H9 (cell line): ENCODE results near the gene LEF1. TPM values are rescaled to one million over a fixed set of nuclear protein-coding genes. Genes with fewer than 3 reads are reported as not detected.

Experiments
- DNase-seq: peaks from one replicate; pipeline ENCODE4 v3.0.0-alpha.2; 2017
- H2AFZ ChIP-seq: one replicate; pipeline ENCODE4 v1.6.1; 2013; ENCODE audit warnings: mild to moderate bottlenecking, low read length, control low read depth, moderate library complexity
- H2AK5ac ChIP-seq: 2 replicates; pipeline ENCODE4 v1.6.1; 2013; ENCODE audit warnings: low read length, control low read depth, mixed read lengths; ENCODE audit not compliant: insufficient read length
- H2BK120ac ChIP-seq: one replicate; pipeline ENCODE4 v1.6.1; 2013; ENCODE audit warnings: low read depth, mild to moderate bottlenecking, low read length, control low read depth, inconsistent platforms; ENCODE audit not compliant: poor library complexity, severe bottlenecking
- H2BK12ac ChIP-seq: 2 replicates; pipeline ENCODE4 v1.6.1; 2013; ENCODE audit warnings: low read length, control low read depth, mixed read lengths, low read depth; ENCODE audit not compliant: insufficient read length
- H2BK15ac ChIP-seq: 2 replicates; pipeline ENCODE4 v1.6.1; 2013; ENCODE audit warnings: low read depth, low read length, control low read depth
- H2BK20ac ChIP-seq: one replicate; pipeline ENCODE4 v1.6.1; 2013; ENCODE audit warnings: low read depth, mild to moderate bottlenecking, low read length, control low read depth, inconsistent platforms; ENCODE audit not compliant: poor library complexity, severe bottlenecking
- H2BK5ac ChIP-seq: 2 replicates; pipeline ENCODE4 v1.6.1; 2013; ENCODE audit warnings: low read length, control low read depth, mixed read lengths; ENCODE audit not compliant: insufficient read length
- H3K14ac ChIP-seq: 2 replicates; pipeline ENCODE4 v1.6.1; 2013; ENCODE audit warnings: low read length, control low read depth; ENCODE audit not compliant: insufficient read depth
- H3K18ac ChIP-seq: 2 replicates; pipeline ENCODE4 v1.6.1; 2013; ENCODE audit warnings: low read depth, mild to moderate bottlenecking, mixed read lengths, low read length, control low read depth; ENCODE audit not compliant: insufficient read length
- H3K23ac ChIP-seq: 2 replicates; pipeline ENCODE4 v1.6.1; 2013; ENCODE audit warnings: low read length, control low read depth, mixed read lengths, low read depth; ENCODE audit not compliant: insufficient read length
- H3K23me2 ChIP-seq: 2 replicates; pipeline ENCODE4 v1.6.1; 2013; ENCODE audit warnings: low read depth, mild to moderate bottlenecking, mixed read lengths, low read length, control low read depth; ENCODE audit not compliant: insufficient read length, poor library complexity, severe bottlenecking
- H3K27ac ChIP-seq: 2 replicates; pipeline ENCODE4 v1.5.1; 2013; ENCODE audit warnings: low read length, control low read depth, mixed read lengths, low read depth; ENCODE audit not compliant: insufficient read length
- H3K27me3 ChIP-seq: 2 replicates; pipeline ENCODE4 v1.6.1; 2013; ENCODE audit warnings: low read length, control low read depth, inconsistent platforms; ENCODE audit not compliant: insufficient read depth
- H3K4ac ChIP-seq: 2 replicates; pipeline ENCODE4 v1.6.1; 2013; ENCODE audit warnings: low read depth, mild to moderate bottlenecking, control low read depth, inconsistent platforms, low read length, moderate library complexity
- H3K4me1 ChIP-seq: 2 replicates; pipeline ENCODE4 v1.6.1; 2013; ENCODE audit warnings: low read length, control low read depth, inconsistent platforms; ENCODE audit not compliant: insufficient read depth
- H3K4me2 ChIP-seq: 2 replicates; pipeline ENCODE4 v1.6.1; 2013; ENCODE audit warnings: low read length, control low read depth, mixed read lengths; ENCODE audit not compliant: insufficient read length, insufficient read depth
- H3K56ac ChIP-seq: 2 replicates; pipeline ENCODE4 v1.6.1; 2013; ENCODE audit warnings: low read depth, mild to moderate bottlenecking, mixed read lengths, low read length, control low read depth; ENCODE audit not compliant: insufficient read length
- H3K79me1 ChIP-seq: 2 replicates; pipeline ENCODE4 v1.6.1; 2013; ENCODE audit warnings: low read depth, mild to moderate bottlenecking, moderate library complexity, low read length, control low read depth, inconsistent platforms; ENCODE audit not compliant: insufficient read depth, poor library complexity, severe bottlenecking
- H3K79me2 ChIP-seq: 2 replicates; pipeline ENCODE4 v1.6.1; 2013; ENCODE audit warnings: low read length, control low read depth, inconsistent platforms; ENCODE audit not compliant: insufficient read depth
- H3K9ac ChIP-seq: 2 replicates; pipeline ENCODE4 v1.6.1; 2013; ENCODE audit warnings: low read length, control low read depth, mixed read lengths; ENCODE audit not compliant: insufficient read length; ENCODE audit errors: extremely low read depth
- H3K9me3 ChIP-seq: one replicate; pipeline ENCODE4 v1.6.1; 2013; ENCODE audit warnings: low read depth, low read length, inconsistent platforms; ENCODE audit not compliant: control insufficient read depth
- H3T11ph ChIP-seq: one replicate; pipeline ENCODE4 v1.6.1; 2013; ENCODE audit warnings: mild to moderate bottlenecking, low read length, control low read depth, inconsistent platforms
- H4K20me1 ChIP-seq: one replicate; pipeline ENCODE4 v1.6.1; 2013; ENCODE audit not compliant: control insufficient read depth, insufficient read length, insufficient read depth
- H4K5ac ChIP-seq: 2 replicates; pipeline ENCODE4 v1.6.1; 2013; ENCODE audit warnings: low read depth, mild to moderate bottlenecking, mixed read lengths, low read length, control low read depth; ENCODE audit not compliant: insufficient read length
- H4K8ac ChIP-seq: replicated peaks from 2 replicates; pipeline ENCODE4 v1.6.1; 2013; ENCODE audit warnings: low read length, control low read depth, mixed read lengths, low read depth; ENCODE audit not compliant: insufficient read length
- H4K91ac ChIP-seq: 2 replicates; pipeline ENCODE4 v1.6.1; 2013; ENCODE audit warnings: low read depth, mild to moderate bottlenecking, moderate library complexity, mixed read lengths, low read length, control low read depth; ENCODE audit not compliant: insufficient read length
- H3K27ac Mint-ChIP-seq, 3 experiments: 2 replicates in 2 of 3; 3 replicates in 1 of 3; pipeline ENCODE4 v1.8.0; 2020 to 2021; ENCODE audit warnings: mixed read lengths in 3 of 3, mild to moderate bottlenecking in 1 of 3, moderate library complexity in 1 of 3
- H3K27me3 Mint-ChIP-seq: 2 replicates; pipeline ENCODE4 v1.8.0; 2021; ENCODE audit warnings: low read depth, mild to moderate bottlenecking, moderate library complexity, mixed read lengths
- H3K36me3 Mint-ChIP-seq, 3 experiments: 2 replicates in 2 of 3; 3 replicates in 1 of 3; pipeline ENCODE4 v1.8.0; 2020 to 2021; ENCODE audit warnings: low read depth in 3 of 3, mixed read lengths in 3 of 3; ENCODE audit not compliant: insufficient read depth in 1 of 3
- H3K4me1 Mint-ChIP-seq, 2 experiments: 2 replicates each; pipeline ENCODE4 v1.8.0; 2020; ENCODE audit warnings: mixed read lengths in 2 of 2
- H3K4me3 Mint-ChIP-seq, 2 experiments: 2 replicates in 1 of 2; 3 replicates in 1 of 2; pipeline ENCODE4 v1.8.0; 2020 to 2021; ENCODE audit warnings: mild to moderate bottlenecking in 2 of 2, mixed read lengths in 2 of 2, moderate library complexity in 1 of 2
- H3K9me3 Mint-ChIP-seq, 2 experiments: 2 replicates in 1 of 2; 3 replicates in 1 of 2; pipeline ENCODE4 v1.8.0; 2020; ENCODE audit warnings: mild to moderate bottlenecking in 2 of 2, mixed read lengths in 2 of 2, moderate library complexity in 1 of 2
- CTCF ChIP-seq: fragments of 200-600 bp; sonication (generic); conservative IDR thresholded peaks from 3 replicates; pipeline ENCODE4 v1.8.0; 2021; ENCODE audit warnings: antibody characterized with exemption, mild to moderate bottlenecking
- total RNA-seq: library from RNA; stranded (reverse); gene quantifications from 2 replicates; pipeline ENCODE4 v1.2.1, GENCODE V29; 2021

Gene LEF1
- total RNA-seq, 1 experiment from 2014 or later = 2.5 TPM

GRCh38 chr4:108068442-108068841 lies 100.3 kb downstream of the LEF1 start:
- Histone ChIP-seq H3K4me2 (no peak overlapping the region), H2BK5ac (no peak overlapping the region), H2BK15ac (no peak overlapping the region), H3K79me1 (no peaks in the 10 kb centered on the region), H4K20me1 (no peaks in the 10 kb centered on the region), H3K23me2 (no peaks in the 10 kb centered on the region), H4K8ac (no peak overlapping the region), H4K5ac (no peak overlapping the region), H3K79me2 (no peaks in the 10 kb centered on the region), H2BK20ac (no peak overlapping the region), H3K4ac (no peak overlapping the region), H3K9me3 (no peaks in the 10 kb centered on the region), H3K56ac (no peak overlapping the region), H2AK5ac (no peak overlapping the region), H2BK120ac (no peak overlapping the region), H3K27ac (no peak overlapping the region), H3K27me3 (no peaks in the 10 kb centered on the region), H3K23ac (no peak overlapping the region), H3K4me1 (no peaks in the 10 kb centered on the region), H2AFZ (no peak overlapping the region), H2BK12ac (no peak overlapping the region), H4K91ac (no peak overlapping the region), H3K9ac (no peak overlapping the region), H3T11ph (no peak overlapping the region), H3K14ac (no peak overlapping the region), H3K18ac (no peak overlapping the region)
- Mint-ChIP-seq H3K4me3 (no peak overlapping the region), H3K27me3 (peaks cover 4% of the 10 kb centered on the region), H3K4me1 (peaks cover 0 to 8% of the 10 kb centered on the region in 2 experiments; a peak in 2 of 4 replicates), H3K9me3 (no peaks in the 10 kb centered on the region), H3K27ac (no peak overlapping the region), H3K36me3 (no peaks in the 10 kb centered on the region)
- no peak for DNase-seq
- no peak for TF ChIP-seq CTCF
